HG03196 (cell line): ENCODE results near the gene RHOT1.
A peak's percentile ranks its signal among the peaks of the same experiment; 100 is the strongest.
"Not testable (repeated sequence)": the region's sequence is repeated elsewhere in the genome, so short reads cannot be mapped to it uniquely, and the experiment has no call there.

Experiments used
- ATAC-seq: cut with Tn5 transposase; IDR thresholded peaks from one replicate; pipeline ENCODE4 v1.9.1; 2021; ENCODE audit not compliant: unreplicated experiment

Gene RHOT1

DNA sequence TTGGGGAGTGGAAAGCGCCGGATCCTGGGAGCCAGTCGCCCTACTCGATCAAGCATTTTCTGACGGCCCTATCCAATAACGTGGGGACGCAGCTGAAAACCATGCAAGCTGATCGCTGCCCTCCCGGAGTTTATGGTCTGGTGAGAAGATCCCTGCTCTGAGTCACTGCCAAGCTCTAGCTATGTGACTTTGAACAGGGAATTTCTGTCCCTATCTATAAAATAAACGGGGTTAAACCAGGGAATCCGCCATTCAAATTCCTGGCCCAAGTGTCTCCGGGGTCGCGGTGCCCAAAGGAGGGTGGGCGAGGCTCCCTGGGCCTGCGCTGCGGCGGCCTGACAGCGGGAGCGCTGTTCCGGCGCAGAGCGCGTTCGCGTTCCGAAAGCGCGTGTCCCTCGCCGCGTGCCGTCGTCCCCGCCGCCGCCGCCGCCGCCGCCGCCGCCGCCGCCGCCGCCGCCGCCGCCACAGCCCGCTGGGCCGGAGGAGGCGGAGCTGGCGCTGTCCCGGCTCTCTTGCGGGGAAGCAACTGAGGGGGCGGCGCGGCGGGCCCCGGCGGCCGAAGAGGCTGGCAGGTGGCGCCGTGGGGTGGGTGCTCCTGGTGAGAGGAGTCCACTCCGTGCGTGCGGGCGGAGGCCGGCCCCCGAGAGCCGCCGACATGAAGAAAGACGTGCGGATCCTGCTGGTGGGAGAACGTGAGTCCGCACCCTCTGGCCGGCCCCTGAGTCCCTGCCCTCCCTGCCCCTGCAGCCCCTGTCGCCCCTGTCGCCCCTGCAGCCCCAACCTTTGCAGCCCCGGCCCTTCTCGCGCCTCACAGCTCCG lies at the start of gene RHOT1:
RHOT1 (plus strand) TSS at position 465 of the 819 bp plus-strand sequence; CDS start at position 656, 191 bp downstream.
- peak; percentile 82 for ATAC-seq

DNA sequence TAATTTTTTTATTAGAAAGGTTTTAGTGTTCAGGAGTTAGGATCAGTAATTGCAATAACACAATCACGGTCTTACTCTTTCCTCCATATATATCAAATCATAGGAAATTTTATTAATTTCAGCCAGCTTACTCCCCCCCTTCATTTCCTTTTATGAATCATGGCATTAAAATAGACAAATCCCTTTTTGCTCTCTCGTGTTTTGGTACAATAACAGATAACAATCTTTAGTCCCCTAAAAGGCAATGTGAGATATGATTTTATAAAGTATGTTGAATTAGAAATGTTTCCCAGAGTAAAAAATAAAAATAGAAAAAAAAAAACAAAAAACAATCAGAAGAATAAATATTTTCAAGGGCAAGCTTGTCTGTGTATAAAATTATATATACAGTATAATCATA lies 42.6 kb upstream of the RHOT1 start:
- ATAC-seq: no peak

DNA sequence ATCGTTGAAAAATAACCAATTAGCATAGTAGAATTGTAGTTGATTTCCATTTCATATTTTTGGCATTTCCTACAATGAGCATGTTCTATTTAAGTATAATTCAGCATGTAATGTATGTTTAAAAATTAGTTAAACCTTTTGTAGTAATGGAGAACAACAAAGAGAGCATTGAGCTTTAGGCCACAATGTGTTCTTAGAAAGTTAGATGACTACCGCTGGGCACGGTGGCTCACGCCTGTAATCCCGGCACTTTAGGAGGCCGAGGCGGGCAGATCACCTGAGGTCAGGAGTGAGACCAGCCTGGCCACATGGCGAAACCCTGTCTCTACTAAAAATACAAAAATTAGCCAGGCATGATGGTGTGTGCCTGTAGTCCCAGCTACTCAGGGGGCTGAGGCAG lies 42.0 kb upstream of the RHOT1 start:
- not testable (repeated sequence) for ATAC-seq

DNA sequence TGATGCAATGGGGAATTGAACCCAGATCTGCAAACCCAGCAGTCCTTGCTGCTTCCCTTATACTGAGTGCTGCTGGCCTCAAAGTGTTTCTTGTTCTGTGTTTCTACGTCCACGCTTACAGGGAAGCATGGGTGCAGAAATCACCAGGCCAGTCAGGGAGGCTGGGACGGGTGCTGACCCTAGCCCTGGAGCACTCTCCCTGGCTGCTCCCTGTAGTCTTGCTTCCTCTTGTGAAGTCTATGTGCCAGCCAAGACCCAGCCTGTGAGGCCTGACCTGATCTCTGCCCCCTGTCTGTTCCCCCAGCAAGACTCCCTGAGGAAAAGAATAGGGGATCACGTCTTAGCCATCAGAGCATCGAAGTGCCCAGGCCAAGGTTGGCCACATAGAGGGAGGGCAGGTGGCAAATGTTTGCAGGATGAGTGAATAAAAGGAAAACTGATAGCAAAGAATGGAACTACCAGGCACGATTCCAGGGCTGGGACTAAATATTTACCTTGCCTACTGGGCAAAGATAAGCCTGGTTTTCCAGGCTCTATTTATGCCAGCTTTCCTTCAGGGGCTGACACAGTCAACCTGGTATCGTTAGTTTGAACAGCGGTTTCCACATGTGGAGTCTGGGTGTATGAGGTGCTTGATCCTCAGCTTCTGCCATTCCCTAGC lies 41.2 kb upstream of the RHOT1 start:
- no peak for ATAC-seq

DNA sequence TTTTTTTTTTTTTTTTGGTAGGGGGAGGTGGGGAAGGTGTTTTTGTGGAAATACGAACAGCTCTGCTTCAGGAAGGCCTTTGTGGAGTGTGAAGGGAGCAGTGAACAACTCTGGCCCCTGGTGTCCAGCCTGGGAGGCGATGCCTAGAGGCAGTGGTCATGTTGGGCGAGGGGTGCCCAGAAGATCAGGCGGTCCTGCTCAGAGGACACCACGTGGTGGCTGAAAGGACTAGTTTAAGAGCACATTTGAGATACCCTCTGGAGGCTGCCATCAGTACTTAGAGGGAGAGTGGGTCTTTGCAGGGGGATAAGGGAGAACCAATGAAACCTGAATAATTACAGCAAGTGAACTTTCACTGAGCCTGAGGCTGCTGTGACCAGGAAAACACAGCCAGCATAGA lies 40.1 kb upstream of the RHOT1 start:
- no peak for ATAC-seq

DNA sequence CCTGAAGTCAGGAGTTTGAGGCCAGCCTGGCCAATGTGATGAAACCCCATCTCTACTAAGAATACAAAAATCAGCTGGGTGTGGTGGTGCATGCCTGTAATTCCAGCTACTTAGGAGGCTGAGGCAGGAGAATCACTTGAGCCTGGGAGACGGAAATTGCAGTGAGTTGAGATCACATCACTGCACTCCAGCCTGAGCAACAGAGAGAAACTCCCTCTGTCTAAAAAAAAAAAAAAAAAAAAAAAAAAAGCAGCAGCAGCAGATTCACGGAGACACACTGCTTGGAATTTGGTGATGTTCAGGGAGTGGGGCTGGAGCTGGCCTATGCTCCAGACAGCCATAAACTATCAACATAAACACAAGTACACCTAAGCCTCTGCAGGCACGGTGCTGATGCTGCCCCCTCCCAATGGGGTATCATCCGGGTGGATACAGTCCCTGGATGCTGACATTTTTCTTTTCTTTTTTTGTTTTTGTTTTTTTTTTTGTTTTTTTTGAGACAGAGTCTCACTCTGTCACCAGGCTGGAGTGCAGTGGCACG lies 39.6 kb upstream of the RHOT1 start:
- ATAC-seq: no peak

DNA sequence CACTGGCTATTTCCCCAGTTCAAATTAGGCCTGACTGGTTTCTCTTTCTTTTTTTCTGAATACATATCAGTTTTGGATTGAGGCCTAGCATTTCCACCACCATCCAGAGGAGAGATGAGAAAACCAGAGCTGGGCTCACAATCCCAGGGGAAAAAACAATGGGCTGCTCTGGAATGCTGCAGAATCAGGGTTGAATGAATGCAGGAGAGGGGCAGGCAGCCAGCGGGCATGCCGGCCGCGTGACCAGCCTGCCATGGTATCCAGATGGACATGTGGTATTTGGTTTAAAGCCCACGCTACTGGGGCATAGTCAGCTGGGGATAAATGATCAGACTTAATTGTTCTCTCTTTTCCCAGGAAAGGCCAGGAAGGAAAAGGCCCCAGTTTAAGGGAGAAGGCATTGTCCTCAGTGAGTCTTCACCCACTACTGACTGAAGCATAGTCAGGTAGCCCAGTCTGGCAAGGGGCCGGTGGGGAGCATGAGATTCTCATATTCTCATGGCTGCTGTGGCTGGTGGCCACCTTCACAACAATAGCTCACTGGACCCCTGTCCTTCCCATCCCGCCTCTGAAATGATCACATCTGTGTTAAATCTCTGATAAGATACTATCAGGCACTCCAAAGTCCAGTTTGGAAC lies 38.7 kb upstream of the RHOT1 start:
- ATAC-seq: no peak

DNA sequence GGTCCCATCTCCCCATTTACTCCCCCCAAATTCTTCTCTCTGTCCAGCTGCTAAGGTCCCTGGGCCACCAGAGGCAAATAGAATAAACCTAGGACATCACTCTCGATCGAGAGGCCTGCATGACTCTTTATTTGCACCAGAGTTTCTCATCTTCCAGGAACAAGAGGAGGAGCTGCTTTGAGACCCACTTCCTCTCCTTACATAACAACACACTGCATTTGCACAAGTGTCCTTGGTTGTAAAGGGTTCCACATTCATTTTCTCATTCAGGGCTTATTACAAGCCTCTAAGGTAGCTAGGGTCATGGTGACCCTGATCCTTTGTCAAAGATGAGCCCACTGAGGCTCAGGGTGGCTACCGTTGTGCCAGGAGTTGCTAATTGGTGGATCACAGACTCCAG lies 38.1 kb upstream of the RHOT1 start:
- ATAC-seq: no peak

DNA sequence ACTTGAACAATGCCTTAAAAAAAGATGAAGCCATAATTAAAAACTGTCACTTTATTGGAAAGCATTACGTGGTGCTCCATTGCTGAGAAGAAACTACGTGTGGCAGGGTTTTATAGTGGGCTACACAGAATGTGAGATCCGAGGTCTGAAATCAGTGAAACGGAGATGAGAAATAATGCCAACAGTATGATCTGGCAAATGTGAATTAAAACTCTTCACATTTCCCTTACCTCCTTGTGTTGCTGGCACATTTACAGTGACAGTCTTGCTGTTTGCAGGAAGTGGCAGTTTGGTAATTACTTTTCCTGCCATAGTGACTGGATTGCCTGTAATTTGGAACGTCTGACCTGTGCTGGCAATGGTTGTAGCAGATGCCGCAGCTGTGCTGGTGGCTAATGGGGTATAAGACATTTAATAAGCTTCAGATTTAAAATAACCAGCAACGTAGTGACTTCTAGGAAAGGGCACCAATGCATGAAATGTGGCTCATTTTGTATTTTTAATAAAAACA lies 35.8 kb upstream of the RHOT1 start:
- ATAC-seq: not testable (repeated sequence)

DNA sequence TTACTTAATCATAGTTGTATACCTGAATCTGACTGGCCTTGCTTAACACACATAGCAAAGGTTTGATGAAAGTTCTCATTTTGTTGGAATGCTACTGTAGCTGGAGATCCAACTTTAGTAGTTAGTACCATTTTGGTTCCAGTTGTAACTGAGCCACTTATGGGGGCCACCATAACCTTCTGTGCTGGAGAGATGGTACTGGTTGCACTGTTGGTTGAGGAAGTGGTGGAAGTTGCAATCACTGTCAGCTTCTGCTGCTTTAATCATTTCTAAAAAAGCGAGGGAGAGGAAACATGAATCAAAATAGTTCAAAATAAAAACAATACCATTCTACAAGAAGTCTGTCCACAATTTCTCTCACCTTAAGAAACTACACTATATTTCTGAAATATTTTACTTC lies 35.1 kb upstream of the RHOT1 start:
- ATAC-seq: not testable (repeated sequence)

DNA sequence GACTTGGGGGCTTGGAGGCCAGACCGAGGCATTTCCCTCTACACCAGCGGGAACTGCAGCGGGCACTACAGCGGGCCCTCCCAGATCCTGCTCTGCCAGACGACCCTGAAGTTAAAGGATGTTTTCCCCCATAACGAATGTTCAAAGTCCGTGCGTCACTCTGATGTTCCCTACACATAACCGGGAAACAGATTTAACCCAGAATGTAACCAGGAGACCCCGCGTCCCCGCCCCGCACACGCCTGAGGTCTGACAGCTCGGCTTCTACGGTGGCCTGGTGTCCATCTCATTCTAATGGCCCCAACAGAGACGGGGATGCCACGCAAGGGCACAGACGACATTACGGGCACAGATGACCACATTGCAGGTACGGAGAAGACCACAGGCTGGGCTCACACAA lies 31.7 kb upstream of the RHOT1 start:
- ATAC-seq: no peak

DNA sequence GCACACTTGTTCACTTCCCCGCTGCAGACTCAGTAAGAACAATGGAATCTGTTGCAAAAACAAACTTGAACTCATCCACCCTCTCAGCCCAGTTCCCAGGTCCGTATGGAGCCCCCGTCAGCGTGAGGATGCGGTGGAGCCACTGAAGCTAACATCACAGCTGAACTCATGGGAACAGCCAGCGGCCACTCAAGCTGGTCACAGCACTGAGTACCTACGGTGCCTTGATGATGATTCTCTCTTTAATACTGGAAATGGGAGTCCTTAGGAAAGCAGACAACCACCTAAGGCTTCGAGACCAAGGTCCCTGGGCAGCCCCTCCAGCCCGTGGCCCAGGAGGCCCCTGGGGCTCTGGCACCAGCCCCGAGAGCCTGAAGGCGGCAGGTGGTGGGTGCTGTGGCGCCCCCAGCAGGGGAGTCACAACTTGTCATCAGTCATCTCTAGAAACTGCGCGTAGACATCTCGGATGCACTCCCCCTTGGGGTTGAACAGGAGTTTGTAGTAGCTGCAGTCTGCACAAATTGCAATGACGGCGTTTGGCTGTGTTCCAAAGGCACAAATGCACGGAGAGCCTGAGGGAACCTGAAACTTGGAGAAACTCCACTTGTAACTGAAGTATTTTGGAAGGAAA lies 31.0 kb upstream of the RHOT1 start:
- no peak for ATAC-seq

DNA sequence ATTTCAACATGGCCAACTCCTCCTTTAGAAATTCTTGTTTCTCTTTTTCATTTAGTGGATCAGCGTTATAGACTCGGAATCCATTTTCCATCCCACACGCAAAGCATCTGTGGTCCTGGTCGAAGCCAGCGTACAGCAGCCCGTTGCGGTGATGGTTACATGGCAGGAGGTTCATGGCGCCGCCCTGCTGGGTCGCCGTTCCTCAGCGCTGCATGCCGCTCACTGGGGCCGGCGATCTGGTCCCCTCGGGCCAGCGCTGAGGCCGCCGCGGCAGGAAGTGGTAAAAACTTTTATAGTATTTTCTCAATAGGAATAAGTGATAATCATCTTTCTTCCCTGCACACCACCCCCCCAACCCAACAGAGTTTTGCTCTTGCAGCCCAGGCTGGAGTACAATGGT lies 29.9 kb upstream of the RHOT1 start:
- no peak for ATAC-seq

DNA sequence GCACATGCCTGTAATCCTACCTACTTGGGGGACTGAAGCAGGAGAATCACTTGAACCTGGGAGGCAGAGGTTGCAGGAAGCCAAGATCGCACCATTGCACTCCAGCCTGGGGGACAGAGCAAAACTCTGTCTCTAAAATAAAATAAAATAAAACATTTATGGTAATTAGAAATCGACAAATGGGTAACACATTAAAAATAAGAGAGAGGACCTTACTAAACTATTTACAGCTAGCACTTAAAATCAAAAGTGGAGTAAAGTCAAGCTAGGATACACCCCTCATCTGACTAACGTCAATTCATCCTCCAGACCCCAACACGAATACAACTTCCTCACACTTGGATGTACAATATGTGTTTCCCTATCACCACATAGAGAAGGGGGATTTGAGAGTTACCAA lies 27.8 kb upstream of the RHOT1 start:
- ATAC-seq: no peak

DNA sequence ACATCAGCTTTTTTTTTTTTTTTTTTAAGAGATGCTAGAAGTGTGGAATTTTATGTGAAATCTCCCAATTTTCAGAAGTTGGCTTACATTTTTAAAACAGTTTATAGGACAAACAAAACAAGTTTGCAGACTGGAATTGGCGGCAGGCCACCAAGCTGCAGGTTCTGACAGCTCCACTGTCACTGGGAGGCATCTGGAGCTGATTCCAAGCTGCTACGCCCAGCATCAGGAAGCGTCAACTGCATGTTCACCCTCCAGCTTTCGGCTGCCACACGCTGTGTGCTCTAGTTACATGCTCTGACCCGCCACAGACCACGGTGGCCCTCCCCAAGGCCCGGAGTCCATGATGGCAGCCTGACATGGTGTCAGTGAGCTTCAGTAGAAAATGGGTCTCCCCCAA lies 26.8 kb upstream of the RHOT1 start:
- not testable (repeated sequence) for ATAC-seq

DNA sequence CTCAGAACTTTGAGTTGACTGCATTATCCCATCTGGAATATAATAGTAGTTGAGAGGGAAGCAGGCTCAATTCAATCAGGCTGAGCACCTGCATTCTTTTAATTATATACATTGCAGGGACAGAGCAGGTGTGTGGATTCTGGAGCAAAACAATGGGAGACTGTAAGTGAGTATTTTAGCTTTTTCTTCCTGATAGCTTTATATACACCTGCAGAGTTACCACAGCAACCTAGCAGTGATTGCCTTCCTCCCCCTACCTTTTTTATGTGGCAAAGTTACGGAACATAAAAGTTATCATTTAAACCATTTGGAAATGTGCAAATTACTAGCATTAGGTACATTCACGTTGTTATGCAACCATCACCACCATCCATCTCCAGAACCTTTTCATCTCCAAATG lies 25.4 kb upstream of the RHOT1 start:
- ATAC-seq: no peak

DNA sequence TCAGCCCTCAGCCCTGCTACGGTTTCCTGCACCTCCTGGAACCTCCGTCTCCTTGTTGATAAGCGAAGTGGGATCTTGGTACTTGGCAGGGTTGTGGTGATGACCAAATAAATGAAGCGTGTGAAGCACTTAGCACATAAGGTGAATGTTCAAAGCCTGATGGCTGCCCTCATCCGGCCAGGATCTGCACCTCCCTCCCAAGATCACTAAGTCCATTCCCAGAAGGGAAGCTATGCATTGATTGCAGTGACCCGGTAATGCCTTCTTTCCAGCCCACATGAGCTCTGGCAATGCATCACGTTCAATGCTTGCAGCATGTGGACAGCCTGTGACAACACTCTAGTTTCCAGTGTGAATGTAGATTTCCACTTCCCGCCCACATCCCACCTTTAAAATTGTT lies 24.9 kb upstream of the RHOT1 start:
- ATAC-seq: no peak

DNA sequence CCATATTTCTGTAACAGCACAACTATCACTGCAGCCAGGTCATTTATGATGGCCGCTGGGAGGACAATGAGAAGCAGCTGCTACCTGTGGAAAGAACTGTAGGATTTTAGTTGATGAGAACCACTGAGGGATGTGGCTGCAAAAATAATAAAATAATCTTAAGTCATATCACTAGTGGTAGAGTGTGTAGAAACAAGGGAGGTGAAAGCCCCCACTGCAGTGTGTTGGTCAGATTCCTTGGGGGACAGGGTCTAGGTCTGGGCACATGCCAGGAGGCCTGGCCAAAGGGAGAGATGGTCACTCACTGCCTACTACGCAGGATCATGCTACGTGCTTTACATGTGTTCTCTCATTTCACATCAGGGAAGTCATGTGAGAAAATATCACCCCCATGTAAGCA lies 24.2 kb upstream of the RHOT1 start:
- not testable (repeated sequence) for ATAC-seq

DNA sequence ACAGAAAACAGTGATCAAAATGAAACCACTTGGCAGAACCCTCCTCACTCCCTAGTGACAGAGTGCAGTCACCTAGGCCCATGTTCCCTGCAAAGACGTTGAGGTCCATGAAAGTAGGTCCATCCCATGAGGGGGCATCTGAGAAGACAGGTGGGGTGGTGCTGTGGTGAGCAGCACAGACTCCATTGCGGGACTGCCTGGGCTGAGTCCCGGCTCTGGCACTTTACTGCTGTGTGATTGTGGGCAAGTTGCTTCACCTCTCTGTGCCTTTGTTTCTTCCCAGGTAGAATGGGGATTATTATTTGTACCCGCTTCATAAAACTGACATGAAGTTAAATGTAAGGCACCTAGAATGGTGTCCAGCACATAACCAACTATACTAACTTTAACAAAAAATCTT lies 23.5 kb upstream of the RHOT1 start:
- no peak for ATAC-seq

DNA sequence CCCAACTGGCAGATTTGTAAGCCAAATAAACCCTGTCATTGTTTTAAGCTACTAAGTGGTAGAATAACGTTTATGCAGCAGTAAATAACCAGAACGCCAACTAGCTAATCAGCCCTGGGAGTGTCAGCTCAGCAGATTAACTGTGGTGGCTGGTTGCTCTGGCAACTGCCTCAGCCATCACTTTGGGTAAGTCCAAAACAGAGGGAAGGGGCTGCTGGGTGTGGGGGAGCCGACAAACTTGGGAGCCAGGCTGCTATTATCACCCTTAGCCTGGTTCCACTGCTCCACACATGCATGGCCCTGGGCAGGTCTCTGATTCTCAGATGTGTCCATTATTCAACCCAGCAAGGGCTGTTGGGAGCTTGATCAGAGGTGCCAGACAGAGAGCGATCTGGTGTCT lies 22.2 kb upstream of the RHOT1 start:
- ATAC-seq: no peak

DNA sequence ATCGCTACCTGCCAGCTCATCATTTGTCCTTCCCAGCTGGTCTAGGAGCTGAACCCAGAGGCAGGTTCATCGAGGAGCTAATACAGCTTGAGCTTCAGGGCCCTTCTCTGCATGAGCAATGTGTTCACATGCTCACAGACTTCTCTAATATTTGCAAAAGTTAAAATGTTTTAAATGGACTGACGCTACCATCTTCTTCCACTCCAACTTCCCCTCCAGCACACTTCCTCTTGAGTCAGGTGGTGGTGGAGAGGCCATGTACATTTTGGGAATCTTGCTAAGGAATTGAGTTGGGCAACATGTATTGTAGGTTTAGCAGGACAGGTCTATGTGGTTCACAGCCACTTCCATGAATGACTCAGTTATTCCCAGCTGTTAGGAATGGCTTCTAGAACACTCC lies 21.6 kb upstream of the RHOT1 start:
- ATAC-seq: no peak
